K562 (cell line): ENCODE measurements around the gene ADK. TPM values are rescaled to one million over a fixed set of nuclear protein-coding genes. Genes with fewer than 3 reads are reported as not detected.
A peak's percentile ranks its signal among the peaks of the same experiment; 100 is the strongest.

Experiments used
- ARHGAP35 ChIP-seq: fragments of 450-650 bp; IDR thresholded peaks from 2 replicates; pipeline ENCODE4 v1.6.1; 2018; ENCODE audit not compliant: partially characterized antibody
- BCL6 ChIP-seq: fragments of 250-450 bp; sonication (Bioruptor Pico); IDR thresholded peaks from 2 replicates; pipeline ENCODE4 v1.4.0; 2020
- BRF1 ChIP-seq: IDR thresholded peaks from 3 replicates; pipeline ENCODE4 v1.6.1; 2011; ENCODE audit warnings: borderline replicate concordance, mild to moderate bottlenecking; ENCODE audit not compliant: insufficient read length; ENCODE audit errors: extremely low read depth
- CREM ChIP-seq: IDR thresholded peaks from 2 replicates; pipeline ENCODE4 v1.6.1; 2014; ENCODE audit warnings: antibody characterized with exemption, low read depth
- EP300 ChIP-seq: IDR thresholded peaks from 2 replicates; pipeline ENCODE4 v1.6.1; 2012; ENCODE audit warnings: low read length, improper control_type of control experiment
- ETV6 ChIP-seq, 3 experiments: fragments of 150-350 bp in 1 of 3; sonication (generic) in 1 of 3; formaldehyde crosslinking in 1 of 3; IDR thresholded peaks; 2 replicates each; pipeline versions ENCODE4 v1.6.1 to v1.8.0; 2014 to 2022; ENCODE audit warnings: borderline replicate concordance in 2 of 3, low read depth in 2 of 3, antibody characterized with exemption in 1 of 3, low read length in 1 of 3, mild to moderate bottlenecking in 1 of 3, missing genetic modification reagents in 1 of 3
- ILF3 ChIP-seq: fragments of 450-650 bp; IDR thresholded peaks from 2 replicates; pipeline ENCODE4 v1.6.1; 2018; ENCODE audit warnings: antibody characterized with exemption, mild to moderate bottlenecking, moderate library complexity, borderline replicate concordance
- LARP7 ChIP-seq: fragments of 450-650 bp; IDR thresholded peaks from 2 replicates; pipeline ENCODE4 v1.6.1; 2016
- MCM3 ChIP-seq: fragments of 450-650 bp; IDR thresholded peaks from 2 replicates; pipeline ENCODE4 v1.6.1; 2016
- NFE2 ChIP-seq: IDR thresholded peaks from 2 replicates; pipeline ENCODE4 v1.6.1; 2014; ENCODE audit warnings: antibody characterized with exemption, low read depth
- NUFIP1 ChIP-seq: fragments of 450-650 bp; IDR thresholded peaks from 2 replicates; pipeline ENCODE4 v1.6.1; 2018; ENCODE audit not compliant: partially characterized antibody
- RBM25 ChIP-seq: fragments of 200-400 bp; formaldehyde crosslinking; IDR thresholded peaks from 2 replicates; pipeline ENCODE4 v1.6.1; 2018; ENCODE audit warnings: low read length, low read depth, moderate library complexity; ENCODE audit not compliant: severe bottlenecking
- RUNX1 ChIP-seq: sonication (generic); IDR thresholded peaks from 2 replicates; pipeline ENCODE4 v1.6.1; 2016; ENCODE audit warnings: antibody characterized with exemption, low read depth
- UBTF ChIP-seq, 2 experiments: IDR thresholded peaks; 2 replicates each; pipeline ENCODE4 v1.6.1; 2012; ENCODE audit warnings: improper control_type of control experiment in 2 of 2, low read depth in 2 of 2, low read length in 2 of 2, borderline replicate concordance in 1 of 2
- XRCC3 ChIP-seq: fragments of 450-650 bp; IDR thresholded peaks from 2 replicates; pipeline ENCODE4 v1.6.1; 2017; ENCODE audit warnings: mild to moderate bottlenecking, moderate library complexity
- ZKSCAN1 ChIP-seq: fragments of 150-350 bp; IDR thresholded peaks from 2 replicates; pipeline ENCODE4 v1.6.1; 2016; ENCODE audit warnings: low read depth, low read length
- ZNF277 ChIP-seq: fragments of 250-450 bp; sonication (Bioruptor Pico); IDR thresholded peaks from 2 replicates; pipeline ENCODE4 v1.8.0; 2022; ENCODE audit warnings: inconsistent platforms, mild to moderate bottlenecking, moderate library complexity, borderline replicate concordance
- ZNF609 ChIP-seq: sonication (generic); formaldehyde crosslinking; IDR thresholded peaks from 2 replicates; pipeline ENCODE4 v1.8.1; 2023; ENCODE audit warnings: missing genetic modification reagents, mild to moderate bottlenecking, borderline replicate concordance
- ZNF668 ChIP-seq: fragments of 250-450 bp; sonication (Bioruptor Pico); IDR thresholded peaks from 2 replicates; pipeline ENCODE4 v1.8.0; 2022; ENCODE audit warnings: mild to moderate bottlenecking, inconsistent platforms
- polyA plus RNA-seq, 8 experiments: library from polyadenylated mRNA; depleted of rRNA in 4 of 8; stranded (reverse) in 5 of 8; unstranded in 3 of 8; fragments of >200 nt; fragmentation: Nextera tagmentation in 2 of 8; fragmentation: Illumina TruSeq in 1 of 8; extraction: Ambion mirVana in 2 of 8; extraction: Trizol in 1 of 8; gene quantifications; 2 replicates each; pipeline versions ENCODE4 v1.2.1 to v1.2.3, GENCODE V29; 2011 to 2014; ENCODE audit warnings: inconsistent platforms in 1 of 8, missing spikeins in 1 of 8
- total RNA-seq, 7 experiments: library from RNA; depleted of rRNA in 6 of 7; stranded (reverse); fragments of >200 nt in 6 of 7; fragmentation: Illumina TruSeq in 2 of 7; extraction: Trizol in 2 of 7; gene quantifications; 2 replicates each; pipeline versions ENCODE4 v1.2.1 to v1.2.3, GENCODE V29; 2011 to 2021; ENCODE audit warnings: low replicate concordance in 1 of 7

Gene ADK
- total and polyA plus RNA-seq, 9 of the 15 experiments (the other 6 are each of a cell fraction or from before 2014, with no cell fraction given) = 54.2 to 97.8 (median 73.6) TPM

GRCh38 chr10:74176380-74177139, 25.5 kb downstream of the ADK start (continued):
- TF ChIP-seq BCL6 (peak; percentile 51; the same call in 1 of the 2 replicates), EP300 (no peak), MCM3 (no peak), RUNX1 (no peak), ILF3 (no peak), ARHGAP35 (no peak), ZNF668 (CRISPR knock-in tag) (no peak), ZNF277 (CRISPR knock-in tag) (no peak), XRCC3 (no peak), CREM (peak; percentile 86), LARP7 (no peak), UBTF (IDR thresholded peaks at IDR 0.05; ENCODE audit: borderline replicate concordance in 1 of 2, low read depth in 2 of 2, low read length in 2 of 2) (peak; percentile 84 to 89; a peak in 3 of 4 replicates), RBM25 (peak; percentile 70), BRF1 (no peak), NUFIP1 (no peak), ETV6 (IDR thresholded peaks at IDR 0.05; ENCODE audit: borderline replicate concordance in 1 of 2, low read depth in 2 of 2, low read length in 1 of 2) (no peak; a peak in 1 of 4 replicates), ETV6 (CRISPR knock-in tag; IDR thresholded peaks at IDR 0.05; ENCODE audit: borderline replicate concordance) (0 out of 2 replicates have a peak, but pooled peaks have one; percentile 87), ZKSCAN1 (no peak; the same call in 1 of the 2 replicates), NFE2 (peak; percentile 42), ZNF609 (no peak; the same call in 1 of the 2 replicates)
